ENCODE results near the gene FPR3. TPM values are rescaled to one million over a fixed set of nuclear protein-coding genes. Genes with fewer than 3 reads are reported as not detected.

The FPR3 gene
- total RNA-seq, 1 experiment from 2014 or later, result not detected

DNA sequence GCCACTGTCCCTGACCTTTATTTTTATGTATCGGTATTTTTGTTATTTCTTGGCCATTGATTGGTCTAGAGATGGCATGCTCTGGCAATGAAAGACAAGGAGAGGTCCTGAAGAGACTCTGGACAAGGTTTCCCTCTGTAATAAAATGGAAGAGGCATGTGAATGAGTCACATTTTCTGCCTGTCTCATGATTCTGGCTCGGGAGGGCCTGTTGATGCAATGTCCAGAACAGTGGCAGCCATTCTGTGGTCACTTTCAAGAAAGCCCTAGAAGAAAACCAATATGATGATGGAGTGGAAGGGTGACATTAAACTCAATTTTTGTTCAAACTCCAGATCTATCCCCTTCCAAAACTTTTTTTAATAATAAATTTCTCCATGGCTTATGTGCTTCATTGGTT, 2.0 kb upstream of the FPR3 start:
- Histone ChIP-seq H4K8ac (replicated peaks; ENCODE audit: insufficient read length, low read depth, low read length) (no peak overlapping the region), H3K14ac (ENCODE audit: insufficient read depth, low read length) (no peak overlapping the region), H3K4me2 (ENCODE audit: insufficient read depth, insufficient read length, low read length) (no peak overlapping the region), H3K9me3 (ENCODE audit: control insufficient read depth, low read depth, low read length) (no peaks in the 10 kb centered on the region), H3K4ac (ENCODE audit: low read depth, low read length) (no peak overlapping the region), H2BK12ac (ENCODE audit: insufficient read length, low read depth, low read length) (no peak overlapping the region), H3K23me2 (ENCODE audit: insufficient read length, low read depth, low read length, poor library complexity, severe bottlenecking) (no peaks in the 10 kb centered on the region), H3K79me2 (ENCODE audit: insufficient read depth, low read length) (no peaks in the 10 kb centered on the region), H3K79me1 (ENCODE audit: insufficient read depth, low read depth, low read length, poor library complexity, severe bottlenecking) (no peaks in the 10 kb centered on the region), H4K5ac (ENCODE audit: insufficient read length, low read depth, low read length) (no peak overlapping the region), H3K4me1 (ENCODE audit: insufficient read depth, low read length) (no peaks in the 10 kb centered on the region), H3K18ac (ENCODE audit: insufficient read length, low read depth, low read length) (no peak overlapping the region), H4K20me1 (ENCODE audit: control insufficient read depth, insufficient read depth, insufficient read length) (no peaks in the 10 kb centered on the region), H4K91ac (ENCODE audit: insufficient read length, low read depth, low read length) (no peak overlapping the region), H3T11ph (ENCODE audit: low read length) (no peak overlapping the region), H3K23ac (ENCODE audit: insufficient read length, low read depth, low read length) (no peak overlapping the region), H3K27me3 (ENCODE audit: insufficient read depth, low read length) (no peaks in the 10 kb centered on the region), H2BK120ac (ENCODE audit: low read depth, low read length, poor library complexity, severe bottlenecking) (no peak overlapping the region), H3K56ac (ENCODE audit: insufficient read length, low read depth, low read length) (no peak overlapping the region), H2BK15ac (ENCODE audit: low read depth, low read length) (no peak overlapping the region), H3K9ac (ENCODE audit: extremely low read depth, insufficient read length, low read length) (no peak overlapping the region), H2BK5ac (ENCODE audit: insufficient read length, low read length) (no peak overlapping the region), H2AFZ (ENCODE audit: low read length) (no peak overlapping the region), H3K27ac (ENCODE audit: insufficient read length, low read depth, low read length) (no peak overlapping the region), H2BK20ac (ENCODE audit: low read depth, low read length, poor library complexity, severe bottlenecking) (no peak overlapping the region), H2AK5ac (ENCODE audit: insufficient read length, low read length) (no peak overlapping the region)
- peaks cover 0 to 6% (median 3%) of the 10 kb centered on the region in 3 experiments; a peak in 1 of 7 replicates for H3K36me3 Mint-ChIP-seq (ENCODE audit: insufficient read depth in 1 of 3, low read depth in 3 of 3)
- WGBS (ENCODE audit: extremely low coverage, insufficient read length, low lambda C conversion rate), result no CpG with 5 or more reads among the region's 2 CpGs
- no peak overlapping the region for H3K4me3 Mint-ChIP-seq
- no peak for DNase-seq
- H3K9me3 Mint-ChIP-seq, result peaks cover 74 to 83% of the 10 kb centered on the region in 2 experiments
- no peak for TF ChIP-seq CTCF (conservative IDR thresholded peaks at IDR 0.05)
- H3K4me1 Mint-ChIP-seq, result no peaks in the 10 kb centered on the region
- peaks cover 9% of the 10 kb centered on the region for H3K27me3 Mint-ChIP-seq (ENCODE audit: low read depth)
- no peak overlapping the region; a peak in 1 of 7 replicates for H3K27ac Mint-ChIP-seq

All from H9 (cell line).